K562 (cell line): ENCODE data around the gene ST7. TPM values are rescaled to one million over a fixed set of nuclear protein-coding genes. Genes with fewer than 3 reads are reported as not detected.

ENCODE experiments used
- ATAC-seq: fragments of 200-7000 bp; cut with Tn5 transposase; 3 replicates; pipeline ENCODE4 v1.9.1; 2020; ENCODE audit warnings: moderate library complexity
- BruUV-seq: library from RNA; stranded (reverse); fragments of 400-500 nt; replicated peaks from 2 replicates; lab custom pipeline; 2021; lab: Mats Ljungman, UMichigan
- CTCF ChIA-PET: fragments of 300-600 bp; formaldehyde crosslinking; extraction: SDS; loops from one replicate; lab custom pipeline; 2021; ENCODE audit warnings: low intra/inter-chr PET ratio; lab: Yijun Ruan, JAX
- POLR2A ChIA-PET: fragments of 300-600, 350-650 bp; sonication (Branson Sonifier 250); formaldehyde crosslinking; extraction: SDS; loops from one replicate; lab custom pipeline; 2021; ENCODE audit warnings: antibody characterized with exemption, inconsistent platforms; lab: Yijun Ruan, JAX
- DNase-seq, 4 experiments: peaks; one replicate each; pipeline versions ENCODE4 v3.0.0 to v3.0.0-alpha.2; 2011 to 2018; ENCODE audit warnings: low spot score in 3 of 4, mixed read lengths in 3 of 4; ENCODE audit errors: extremely low read depth in 1 of 4
- FAIRE-seq: peaks from 2 replicates; lab custom pipeline; 2011; peaks lifted over from hg19 to GRCh38; lab: Jason Lieb, UNC
- H2AFZ ChIP-seq: 2 replicates; pipeline ENCODE4 v1.6.0; 2011; ENCODE audit warnings: low read depth, low read length, control low read depth, inconsistent platforms
- H3K27ac ChIP-seq: fragments of 200-600 bp; 3 replicates; pipeline ENCODE4 v1.8.0; 2011; ENCODE audit warnings: low read depth, mild to moderate bottlenecking, control low read depth, inconsistent platforms, low read length, moderate library complexity, mixed read lengths; ENCODE audit errors: extremely low read depth
- H3K27me3 ChIP-seq, 2 experiments: fragments of 300-600 bp in 1 of 2; 2 replicates in 1 of 2; 3 replicates in 1 of 2; pipeline versions ENCODE4 v1.6.0 to v1.8.0; 2011; ENCODE audit warnings: inconsistent platforms in 2 of 2, low read length in 2 of 2, mild to moderate bottlenecking in 1 of 2, mixed read lengths in 1 of 2, moderate library complexity in 1 of 2; ENCODE audit not compliant: control insufficient read depth in 2 of 2, insufficient read depth in 2 of 2
- H3K36me3 ChIP-seq: fragments of 300-600 bp; 3 replicates; pipeline ENCODE4 v1.8.0; 2011; ENCODE audit warnings: mild to moderate bottlenecking, low read length, inconsistent platforms; ENCODE audit not compliant: control insufficient read depth, insufficient read depth
- H3K4me1 ChIP-seq, 2 experiments: fragments of 200-600 bp in 1 of 2; replicated peaks in 1 of 2; 2 replicates in 1 of 2; 3 replicates in 1 of 2; pipeline versions ENCODE4 v1.5.1 to v1.8.0; 2011; ENCODE audit warnings: inconsistent platforms in 2 of 2, low read length in 2 of 2, mild to moderate bottlenecking in 1 of 2, mixed read lengths in 1 of 2, moderate library complexity in 1 of 2; ENCODE audit not compliant: control insufficient read depth in 2 of 2, insufficient read depth in 2 of 2
- H3K4me2 ChIP-seq: 2 replicates; pipeline ENCODE4 v1.6.1; 2011; ENCODE audit warnings: low read length, control low read depth, inconsistent platforms, mixed read lengths; ENCODE audit not compliant: insufficient read depth
- H3K4me3 ChIP-seq: fragments of 200-600 bp; sonication (generic), shearing (Covaris generic); 2 replicates; pipeline ENCODE4 v1.5.1; 2016; ENCODE audit warnings: control low read depth, inconsistent platforms
- H3K79me2 ChIP-seq: fragments of 200-600 bp; 3 replicates; pipeline ENCODE4 v1.8.0; 2011; ENCODE audit warnings: low read length, inconsistent platforms; ENCODE audit not compliant: control insufficient read depth, insufficient read depth
- H3K9ac ChIP-seq, 2 experiments: 2 replicates each; pipeline versions ENCODE4 v1.6.0 to v1.6.1; 2011; ENCODE audit warnings: low read depth in 2 of 2, low read length in 2 of 2, control low read depth in 1 of 2, inconsistent platforms in 1 of 2, mild to moderate bottlenecking in 1 of 2, mixed read lengths in 1 of 2; ENCODE audit not compliant: insufficient read depth in 1 of 2
- H3K9me1 ChIP-seq: one replicate; pipeline ENCODE4 v1.6.0; 2011; ENCODE audit warnings: inconsistent platforms, mild to moderate bottlenecking, low read length, moderate library complexity; ENCODE audit not compliant: control insufficient read depth, insufficient read depth
- H3K9me3 ChIP-seq: replicated peaks from 2 replicates; pipeline ENCODE4 v1.5.1; 2011; ENCODE audit warnings: low read depth, low read length, inconsistent platforms; ENCODE audit not compliant: control insufficient read depth, insufficient read depth
- H4K20me1 ChIP-seq: replicated peaks from 2 replicates; pipeline ENCODE4 v1.6.1; 2011; ENCODE audit warnings: low read length, inconsistent platforms, mixed read lengths; ENCODE audit not compliant: control insufficient read depth, insufficient read depth
- BRD4 ChIP-seq: fragments of 200-600 bp; sonication (generic); IDR thresholded peaks from 2 replicates; pipeline ENCODE4 v1.6.1; 2017; ENCODE audit warnings: inconsistent platforms
- CBX3 ChIP-seq, 2 experiments: IDR thresholded peaks; 1 replicate in 1 of 2; 2 replicates in 1 of 2; pipeline ENCODE4 v1.6.1; 2012; ENCODE audit warnings: inconsistent platforms in 2 of 2, low read length in 2 of 2, borderline replicate concordance in 1 of 2, control low read depth in 1 of 2
- CHD1 ChIP-seq: fragments of 200-600 bp; sonication (generic); IDR thresholded peaks from one replicate; pipeline ENCODE4 v1.6.1; 2012; ENCODE audit warnings: mild to moderate bottlenecking, moderate library complexity, low read length, inconsistent platforms
- PCBP2 ChIP-seq: fragments of 200-400 bp; formaldehyde crosslinking; IDR thresholded peaks from 2 replicates; pipeline ENCODE4 v1.6.1; 2018; ENCODE audit warnings: low read length, low read depth, mild to moderate bottlenecking, moderate library complexity; ENCODE audit not compliant: poor library complexity, severe bottlenecking
- RFX1 ChIP-seq: fragments of 450-650 bp; IDR thresholded peaks from 2 replicates; pipeline ENCODE4 v1.6.1; 2016; ENCODE audit warnings: mild to moderate bottlenecking, moderate library complexity
- SMAD4 ChIP-seq: fragments of 250-450 bp; sonication (Bioruptor Pico); conservative IDR thresholded peaks from 2 replicates; pipeline ENCODE4 v1.8.0; 2021; ENCODE audit warnings: inconsistent platforms, mild to moderate bottlenecking, moderate library complexity
- WGBS: fragments of 100-300 bp; shearing (Covaris generic); methylation state at CpG from one replicate; pipeline ENCODE4 v1.1.6; 2016; ENCODE audit warnings: low coverage, mixed read lengths; ENCODE audit not compliant: insufficient coverage; ENCODE audit errors: missing lambda C conversion rate; 5-methylcytosine and 5-hydroxymethylcytosine counted together
- in situ Hi-C: fragments of 300-500 bp; cut with MboI; formaldehyde crosslinking; loops from 4 replicates; pipeline ENCODE4 v1.15.0; 2018; ENCODE audit warnings: inconsistent platforms, mixed read lengths
- intact Hi-C: fragments of 100-400 bp; cut with micrococcal nuclease; formaldehyde crosslinking; loops from 2 replicates; pipeline ENCODE4 v1.14.2; 2022
- polyA plus RNA-seq, 8 experiments: library from polyadenylated mRNA; depleted of rRNA in 4 of 8; stranded (reverse) in 5 of 8; unstranded in 3 of 8; fragments of >200 nt; fragmentation: Nextera tagmentation in 2 of 8; fragmentation: Illumina TruSeq in 1 of 8; extraction: Ambion mirVana in 2 of 8; extraction: Trizol in 1 of 8; gene quantifications; 2 replicates each; pipeline versions ENCODE4 v1.2.1 to v1.2.3, GENCODE V29; 2011 to 2014; ENCODE audit warnings: inconsistent platforms in 1 of 8, missing spikeins in 1 of 8
- total RNA-seq, 7 experiments: library from RNA; depleted of rRNA in 6 of 7; stranded (reverse); fragments of >200 nt in 6 of 7; fragmentation: Illumina TruSeq in 2 of 7; extraction: Trizol in 2 of 7; gene quantifications; 2 replicates each; pipeline versions ENCODE4 v1.2.1 to v1.2.3, GENCODE V29; 2011 to 2021; ENCODE audit warnings: low replicate concordance in 1 of 7

The ST7 gene
- total and polyA plus RNA-seq, 9 of the 15 experiments (the other 6 are each of a cell fraction or from before 2014, with no cell fraction given) = 23.9 to 56.3 (median 36.9) TPM

GRCh38 chr7:117085769-117086463, 132.6 kb downstream of the ST7 start:
- CTCF ChIA-PET = no interaction called here
- no peak overlapping the region for H2AFZ ChIP-seq
- H3K4me2 ChIP-seq = no peak overlapping the region
- no peaks in the 10 kb centered on the region for H3K27me3 ChIP-seq
- intact Hi-C loops (no loop called here), in situ Hi-C loops (no loop called here)
- no peak for FAIRE-seq
- no peak overlapping the region for H3K9ac ChIP-seq
- peaks cover 11 to 34% of the 10 kb centered on the region in 2 experiments for H3K4me1 ChIP-seq
- H3K79me2 ChIP-seq = peaks cover 58% of the 10 kb centered on the region
- H4K20me1 ChIP-seq = peaks cover 4% of the 10 kb centered on the region
- BruUV-seq = no TSS peak
- H3K9me3 ChIP-seq = no peaks in the 10 kb centered on the region
- POLR2A ChIA-PET = interaction anchor here (1.2 to 1.4 kb wide), 2 partner anchors 17 to 49 kb away, joined by 4 to 6 read pairs; no protein-coding TSS in a partner anchor
- DNase-seq = peak in 1 of 4 experiments; percentile 21
- H3K36me3 ChIP-seq = peaks cover 10% of the 10 kb centered on the region; the same call in 1 of the 3 replicates
- no peak for ATAC-seq
- peak; percentile 52 for TF ChIP-seq RFX1
- no peak for TF ChIP-seq CBX3 (IDR thresholded peaks at IDR 0.05; ENCODE audit: borderline replicate concordance in 1 of 2, low read length in 2 of 2)
- no peak for TF ChIP-seq CHD1
- TF ChIP-seq SMAD4 (CRISPR knock-in tag) = no peak
- peak; percentile 79 for TF ChIP-seq PCBP2
- TF ChIP-seq BRD4 = no peak
- no peaks in the 10 kb centered on the region for H3K9me1 ChIP-seq
- H3K27ac ChIP-seq = no peak overlapping the region
- WGBS = 66% methylated on average over 3 of the region's 3 CpGs
- H3K4me3 ChIP-seq = no peak overlapping the region
